ENCODE measurements around the gene GPATCH3.
"Not testable (repeated sequence)": the region's sequence is repeated elsewhere in the genome, so short reads cannot be mapped to it uniquely, and the experiment has no call there.

GPATCH3 gene

DNA sequence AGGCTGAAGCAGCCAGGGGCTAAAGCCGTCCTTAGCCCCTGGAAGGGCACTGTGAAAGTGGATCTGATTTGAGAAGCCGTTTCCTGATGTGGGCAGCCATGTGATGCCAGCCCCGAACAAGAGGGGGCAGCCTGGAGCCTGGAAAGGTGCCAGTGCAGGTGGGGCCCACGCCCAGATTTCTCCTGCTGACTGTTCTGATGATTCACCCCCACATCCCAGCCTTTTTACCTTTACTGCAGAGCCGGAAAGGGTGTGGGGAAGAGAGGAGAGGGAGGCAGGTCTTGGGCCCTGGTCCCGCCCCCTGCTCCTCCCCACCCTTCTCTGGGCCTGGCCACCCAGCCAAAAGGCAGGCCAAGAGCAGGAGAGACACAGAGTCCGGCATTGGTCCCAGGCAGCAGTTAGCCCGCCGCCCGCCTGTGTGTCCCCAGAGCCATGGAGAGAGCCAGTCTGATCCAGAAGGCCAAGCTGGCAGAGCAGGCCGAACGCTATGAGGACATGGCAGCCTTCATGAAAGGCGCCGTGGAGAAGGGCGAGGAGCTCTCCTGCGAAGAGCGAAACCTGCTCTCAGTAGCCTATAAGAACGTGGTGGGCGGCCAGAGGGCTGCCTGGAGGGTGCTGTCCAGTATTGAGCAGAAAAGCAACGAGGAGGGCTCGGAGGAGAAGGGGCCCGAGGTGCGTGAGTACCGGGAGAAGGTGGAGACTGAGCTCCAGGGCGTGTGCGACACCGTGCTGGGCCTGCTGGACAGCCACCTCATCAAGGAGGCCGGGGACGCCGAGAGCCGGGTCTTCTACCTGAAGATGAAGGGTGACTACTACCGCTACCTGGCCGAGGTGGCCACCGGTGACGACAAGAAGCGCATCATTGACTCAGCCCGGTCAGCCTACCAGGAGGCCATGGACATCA, 37.2 kb downstream of the GPATCH3 start, which contains the start of gene SFN:
Gene SFN (plus strand): TSS at position 369 of the 904 bp plus-strand sequence. CDS start 64 bp downstream, at position 433.
- peak; percentile 10 for DNase-seq

DNA sequence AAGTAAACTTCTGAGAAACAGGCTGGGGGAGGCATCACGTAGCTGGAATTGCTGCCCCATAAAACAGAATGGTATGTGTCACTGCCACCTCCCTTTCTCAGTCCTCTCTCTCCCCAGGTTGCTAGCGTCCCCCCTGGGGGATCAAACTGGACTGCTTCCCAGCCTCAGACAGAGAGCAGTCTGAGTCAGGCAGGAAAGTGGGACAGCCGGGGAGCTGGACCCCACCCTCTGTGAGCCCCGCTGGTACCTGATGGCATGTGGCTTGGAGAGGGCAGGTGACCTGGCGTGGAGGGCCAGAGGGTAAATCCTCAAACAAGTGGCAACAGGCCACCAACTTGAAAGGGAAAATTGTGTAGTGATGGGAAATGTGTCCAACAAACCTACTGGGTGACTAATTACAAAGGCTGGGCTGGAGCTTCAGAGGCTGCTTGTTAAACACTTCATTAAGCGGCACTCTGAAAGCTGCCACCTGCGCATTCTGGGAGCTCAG, 38.3 kb downstream of the GPATCH3 start:
- no peak for DNase-seq

DNA sequence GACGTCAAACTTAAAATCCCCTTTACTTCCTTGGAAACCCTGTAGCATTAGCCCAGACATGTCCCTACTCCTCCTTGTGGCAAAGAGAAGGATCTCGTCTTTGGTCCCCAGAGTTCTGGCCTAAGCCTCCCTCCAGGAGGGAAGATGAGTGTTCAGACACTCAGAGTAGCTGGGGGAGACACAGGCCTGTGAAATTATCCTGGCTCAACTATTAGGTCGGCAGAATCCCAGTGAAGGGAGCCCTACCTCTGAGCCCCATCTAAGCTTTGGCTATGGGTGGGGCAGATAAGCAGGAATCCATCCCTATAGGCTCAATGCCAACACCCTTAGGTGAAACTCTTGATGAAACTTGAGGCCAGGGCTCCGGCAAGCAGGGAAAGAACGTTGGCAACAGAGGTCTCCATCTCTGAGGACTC, 39.0 kb downstream of the GPATCH3 start:
- DNase-seq: no peak

DNA sequence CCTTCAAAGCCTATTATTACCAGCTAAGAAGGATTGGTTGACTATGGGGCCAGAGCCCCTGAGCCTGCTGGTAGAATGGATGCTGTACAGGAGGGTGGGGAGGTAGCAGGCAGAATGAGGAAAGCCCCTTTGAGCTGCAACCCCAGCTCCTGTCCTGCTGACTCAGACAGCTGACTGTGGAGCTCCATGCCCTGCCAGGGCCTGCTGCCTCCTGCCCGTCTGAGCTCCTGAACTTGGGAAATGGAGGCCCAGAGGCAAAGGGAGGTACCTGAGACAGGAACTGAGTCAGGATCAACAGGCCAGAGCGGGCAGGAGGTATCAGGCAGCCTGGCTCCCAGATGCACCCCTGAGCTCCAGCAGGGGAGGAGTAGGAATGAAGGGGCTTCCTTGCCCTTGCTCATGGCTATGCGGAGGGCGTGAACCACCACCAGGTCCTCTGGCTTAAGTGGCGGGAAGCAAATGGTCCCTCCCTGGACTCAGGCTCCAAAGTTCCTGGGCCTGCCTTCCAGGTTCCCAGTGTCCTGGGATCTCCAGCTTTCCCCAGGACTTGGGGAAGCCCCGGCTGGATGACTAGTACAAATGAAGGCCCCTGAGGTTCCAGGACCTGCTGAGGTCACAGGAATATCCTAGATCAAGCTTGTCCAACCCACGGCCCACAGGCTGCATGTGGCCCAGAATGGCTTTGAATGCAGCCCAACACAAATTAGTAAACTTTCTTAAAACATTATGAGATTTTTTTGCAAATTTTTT, 41.2 kb downstream of the GPATCH3 start:
- no peak for DNase-seq

DNA sequence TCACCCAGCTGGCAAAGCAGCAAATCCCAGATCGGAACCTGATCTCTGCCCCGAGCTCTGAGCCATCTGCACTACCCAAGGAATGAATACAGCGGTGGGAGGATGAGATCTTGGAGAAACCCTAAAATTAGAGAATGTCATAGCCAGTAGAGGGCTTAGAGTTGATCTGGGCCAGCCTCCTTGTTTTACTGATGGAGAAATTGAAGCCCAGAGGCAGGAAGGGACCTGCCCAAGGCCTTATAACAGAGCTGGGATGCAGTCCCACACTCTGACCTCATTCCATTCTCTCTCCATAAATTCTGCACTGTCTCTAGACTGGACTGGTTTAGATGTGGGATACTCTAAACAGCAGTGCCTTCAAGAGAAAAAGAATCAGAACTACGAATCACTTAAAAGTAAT, 42.1 kb downstream of the GPATCH3 start:
- DNase-seq: no peak

DNA sequence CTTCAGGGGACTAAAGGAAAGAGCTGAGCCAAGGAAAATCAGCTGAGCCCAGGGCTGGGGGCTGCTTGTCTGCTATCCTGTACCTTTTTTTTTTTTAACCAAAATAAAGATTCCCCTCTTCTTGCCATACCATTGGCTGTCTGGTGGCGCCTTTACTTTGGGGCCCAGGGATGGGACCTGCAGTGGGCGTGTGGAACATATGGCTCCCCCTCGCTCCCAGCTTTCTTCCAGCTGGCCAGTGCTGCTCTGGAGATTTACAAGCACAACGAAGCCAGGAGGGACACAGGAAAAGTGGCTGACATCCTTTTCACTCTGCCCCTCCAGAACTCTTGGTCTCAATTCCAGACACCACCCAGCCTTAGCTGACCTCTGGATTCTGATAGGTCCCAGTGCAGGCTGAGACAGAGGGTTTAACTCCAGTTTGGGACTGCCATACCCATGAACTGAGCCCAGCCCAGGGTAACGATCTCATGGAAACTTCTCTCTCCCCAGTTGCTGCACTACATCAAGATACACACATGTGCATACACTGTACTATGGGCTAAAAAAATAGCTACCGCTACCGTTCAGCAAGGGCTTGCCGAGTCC, 42.7 kb downstream of the GPATCH3 start:
- DNase-seq: no peak

DNA sequence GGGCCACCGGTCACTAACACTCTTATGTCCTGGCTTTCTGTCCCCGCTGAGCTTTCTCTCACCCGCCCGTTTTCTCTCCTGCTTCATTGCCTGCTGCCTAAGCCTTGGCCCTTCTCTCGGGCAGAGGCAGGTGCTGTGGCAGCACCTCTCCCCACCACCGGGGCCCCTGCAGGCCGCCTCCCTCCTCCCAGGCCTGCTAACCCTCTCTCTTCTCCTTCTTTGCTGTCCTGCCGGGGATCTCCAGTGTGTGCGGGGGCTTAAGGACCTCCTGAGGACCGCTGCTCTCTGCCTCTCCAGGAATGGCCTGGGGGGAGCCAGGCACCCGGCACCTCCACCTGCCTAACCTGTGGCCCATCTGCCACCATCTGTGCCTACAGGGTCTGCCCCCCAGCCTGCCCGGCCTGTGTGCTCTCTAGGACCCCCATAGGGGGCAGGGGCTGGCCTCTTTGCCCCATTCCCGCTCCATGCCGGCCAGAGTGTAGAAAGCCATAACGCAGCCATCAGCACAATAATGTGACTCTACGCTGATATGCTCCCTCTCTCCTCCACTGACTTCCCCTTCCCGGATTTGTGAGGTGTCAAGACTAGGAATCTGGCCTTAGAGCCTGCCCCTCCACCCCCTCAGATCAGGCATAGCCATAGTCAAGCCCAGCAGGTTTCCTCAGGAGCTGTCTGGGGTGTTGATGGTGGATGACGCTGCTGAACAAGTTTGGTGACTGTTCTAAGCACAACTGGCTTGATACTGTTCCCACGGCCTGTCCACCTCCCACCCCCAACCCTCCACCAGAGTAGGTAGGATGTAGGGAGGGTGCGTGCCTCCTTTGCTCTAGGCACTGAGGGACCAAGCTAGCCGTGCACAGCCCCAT, 43.4 kb downstream of the GPATCH3 start:
- DNase-seq: no peak

DNA sequence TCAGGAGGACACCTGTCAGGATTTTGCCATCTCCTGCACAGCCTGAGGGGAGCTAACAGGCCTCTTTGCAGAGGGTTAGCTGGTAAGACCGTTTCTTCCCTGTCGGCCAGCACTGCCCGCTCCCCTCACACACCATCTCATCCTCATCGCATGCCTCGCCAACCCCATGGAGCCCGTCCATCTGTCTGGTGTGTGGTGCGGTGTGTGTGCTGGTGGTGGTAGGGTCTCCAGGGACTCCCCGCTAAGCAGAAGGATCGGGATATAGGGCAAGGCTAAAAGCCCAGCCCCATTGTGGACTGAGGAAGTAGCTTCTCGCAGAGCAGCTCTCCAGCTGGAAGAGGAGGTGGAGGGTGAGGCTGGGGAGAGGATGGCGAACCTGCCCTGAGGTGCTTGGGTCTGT, 44.1 kb downstream of the GPATCH3 start:
- DNase-seq: no peak

DNA sequence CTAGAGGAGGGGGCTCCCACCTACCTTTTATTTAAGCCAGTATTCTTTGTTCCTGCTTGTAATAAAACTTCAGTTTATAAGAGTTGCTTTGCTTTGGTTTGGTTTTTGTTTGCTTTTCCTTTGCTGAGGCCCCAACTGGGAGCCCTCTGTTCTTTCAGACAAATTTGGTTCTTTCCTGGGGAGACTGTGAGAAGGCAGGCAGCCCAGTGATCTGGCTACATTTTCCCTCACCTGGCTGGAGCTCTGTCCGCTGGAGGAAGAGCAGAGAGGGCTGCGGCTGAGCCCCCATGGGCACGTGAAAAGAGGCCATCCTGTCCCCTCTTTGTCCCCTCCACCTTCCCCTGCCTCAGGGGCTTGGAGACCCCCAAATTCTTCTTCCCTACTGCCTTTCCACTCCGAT, 44.6 kb downstream of the GPATCH3 start:
- DNase-seq: no peak

DNA sequence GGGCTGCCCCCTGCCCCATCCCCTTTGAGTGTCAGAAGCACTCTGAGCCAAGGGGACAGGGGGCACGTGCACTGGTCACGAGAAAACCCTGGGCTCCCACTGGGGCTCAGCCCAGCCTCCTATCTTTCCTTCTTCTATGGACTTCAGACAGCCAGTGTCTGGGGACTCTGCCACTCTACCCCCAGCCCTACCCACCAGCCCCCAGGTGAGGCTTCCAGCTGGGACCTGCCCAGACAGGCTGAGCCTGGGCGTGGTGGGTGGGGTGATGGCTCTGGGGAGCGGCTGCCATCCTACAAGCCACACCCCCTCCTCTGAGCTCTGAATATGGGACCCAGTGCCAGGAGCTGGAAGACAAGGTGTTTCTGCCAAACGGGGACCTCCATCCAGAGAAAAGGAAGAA, 45.4 kb downstream of the GPATCH3 start:
- no peak for DNase-seq

DNA sequence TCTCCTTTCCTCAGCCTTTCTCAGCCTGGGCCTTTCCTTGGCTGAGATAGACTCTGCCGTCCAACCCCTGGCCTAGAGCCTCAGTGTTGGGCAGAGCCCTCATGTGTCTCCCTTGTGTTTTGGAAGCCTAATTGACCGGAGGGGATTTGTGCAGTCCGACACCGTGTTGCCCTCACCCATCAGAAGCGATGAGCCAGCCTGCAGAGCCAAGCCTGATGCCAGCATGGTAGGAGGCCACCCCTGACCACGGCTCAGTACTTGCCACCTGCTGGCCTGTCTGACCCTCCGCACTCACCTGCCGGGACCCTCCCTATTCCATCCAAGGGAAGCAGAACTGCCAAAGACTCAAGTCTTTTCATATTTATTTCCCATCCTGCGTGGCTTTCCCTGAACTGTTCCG, 46.7 kb downstream of the GPATCH3 start:
- no peak for DNase-seq

DNA sequence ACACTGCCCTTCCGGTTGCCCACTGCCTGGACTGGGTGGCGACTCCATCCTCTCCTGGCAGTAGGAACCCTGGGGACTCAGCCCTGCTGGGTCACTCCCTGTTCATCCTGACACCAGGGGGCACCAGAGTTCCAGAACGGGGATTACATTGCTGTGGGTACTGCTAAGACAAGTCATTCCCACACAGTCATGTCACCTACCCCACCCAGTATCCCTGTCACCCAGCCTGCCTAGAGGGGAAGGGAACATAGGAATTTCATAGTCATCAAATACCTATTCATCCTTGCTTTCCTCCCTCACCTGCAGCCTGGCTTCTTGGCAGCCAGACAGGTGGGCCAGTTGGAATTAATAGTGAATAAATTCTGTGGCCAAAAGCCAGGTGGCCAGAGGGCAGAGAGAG, 47.1 kb downstream of the GPATCH3 start:
- DNase-seq: peak; percentile 81

DNA sequence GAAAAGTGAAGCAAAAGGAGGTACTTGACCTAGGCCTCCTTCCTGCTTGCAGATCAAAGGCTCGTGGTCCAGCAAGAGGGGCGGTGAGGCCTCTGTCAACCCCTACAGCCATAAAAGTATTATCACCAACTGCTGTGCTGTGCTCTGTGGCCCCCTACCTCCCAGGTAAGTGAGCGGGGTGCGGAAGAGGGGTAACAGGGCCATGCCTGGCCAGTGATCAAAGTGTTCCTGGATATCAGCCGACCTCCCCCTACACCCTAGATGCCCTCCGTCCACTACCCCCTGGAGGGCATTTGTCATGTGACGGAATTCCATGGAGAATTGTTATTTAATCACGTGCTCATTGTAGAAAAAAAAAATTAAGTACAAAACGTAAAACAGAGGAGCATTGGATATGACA, 47.6 kb downstream of the GPATCH3 start:
- DNase-seq: no peak

DNA sequence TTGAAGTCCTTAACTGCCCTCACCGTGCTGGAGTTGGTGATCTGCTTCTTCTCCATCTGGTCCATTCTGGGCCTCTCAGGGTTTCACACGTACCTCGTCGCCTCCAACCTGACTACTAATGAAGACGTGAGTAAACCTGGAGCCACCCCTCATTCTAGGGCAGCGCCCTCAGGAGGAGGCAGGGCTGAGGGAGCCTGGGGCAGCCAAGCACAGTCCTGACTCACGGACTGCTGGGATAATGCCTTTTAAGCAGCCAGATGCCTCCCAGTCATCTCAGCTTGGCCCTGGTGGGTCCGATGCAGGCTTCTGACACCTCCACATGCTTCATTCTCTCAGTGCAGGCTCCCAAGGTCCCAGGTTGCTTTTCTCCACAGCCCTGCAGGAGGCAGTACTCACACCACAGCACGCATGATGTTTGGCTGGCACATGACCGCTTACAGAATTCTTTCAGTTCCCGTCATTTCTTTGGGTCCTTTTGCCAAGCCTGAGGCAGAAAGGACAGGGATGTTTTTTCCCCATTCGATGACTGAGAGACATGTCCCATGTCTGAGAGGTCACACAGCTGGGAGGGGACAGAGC, 49.1 kb downstream of the GPATCH3 start:
- DNase-seq: no peak

DNA sequence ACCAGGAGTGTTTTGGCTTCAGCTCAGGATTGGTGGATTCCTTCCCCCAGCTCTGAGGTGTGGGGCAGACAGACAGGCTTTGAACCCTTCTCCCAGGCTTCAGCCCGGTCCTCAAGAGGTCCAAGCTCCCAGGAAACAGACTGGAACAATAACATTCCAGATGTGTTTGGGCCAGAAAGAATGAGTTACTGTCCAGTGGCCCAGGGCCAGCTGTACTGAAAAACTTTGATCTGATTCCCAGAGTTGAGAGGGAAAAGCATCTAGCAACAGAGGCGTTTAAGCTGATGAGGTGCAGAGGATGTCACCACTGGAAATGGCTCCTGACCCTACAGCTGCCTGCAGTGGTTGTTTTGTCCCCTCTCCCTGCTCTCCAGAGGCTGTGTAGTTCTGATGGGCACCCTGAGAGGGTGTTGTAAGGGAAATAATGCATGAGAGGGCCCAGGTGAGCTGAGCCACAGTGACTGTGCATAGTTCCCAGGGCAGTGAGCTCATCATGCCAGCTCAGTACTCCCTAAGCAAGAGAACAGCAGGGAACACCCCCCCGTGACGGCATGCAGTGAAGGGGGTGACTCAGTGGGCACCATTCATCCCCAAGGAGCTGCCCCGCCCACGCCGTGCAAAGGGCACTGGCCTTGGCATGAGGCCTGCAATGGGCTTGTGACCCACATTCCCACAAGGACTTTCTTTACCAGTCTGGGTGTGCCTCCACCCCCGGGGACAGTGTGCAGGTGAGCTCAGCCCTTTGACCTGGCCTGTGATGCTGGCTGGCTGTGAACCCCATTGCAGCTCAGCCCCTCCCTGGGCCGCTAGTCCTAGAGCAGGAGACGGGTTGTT, 51.1 kb downstream of the GPATCH3 start:
- DNase-seq: no peak

DNA sequence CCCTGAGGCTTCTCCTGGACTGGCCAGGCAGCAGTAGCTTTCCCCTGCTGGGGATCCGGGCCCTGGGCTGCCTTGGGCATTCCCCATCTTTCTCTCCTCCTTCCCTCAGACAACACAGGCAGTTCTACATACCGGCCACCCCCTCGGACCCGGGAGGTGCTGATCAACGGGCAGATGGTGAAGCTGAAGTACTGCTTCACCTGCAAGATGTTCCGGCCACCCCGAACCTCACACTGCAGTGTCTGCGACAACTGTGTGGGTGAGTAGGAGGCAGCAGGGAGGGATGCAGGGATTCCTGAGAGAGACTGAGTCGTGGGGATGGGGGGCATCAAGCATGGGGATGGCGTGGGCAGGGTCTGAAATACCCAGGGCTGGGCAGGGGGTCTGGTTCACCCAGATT, 51.8 kb downstream of the GPATCH3 start:
- DNase-seq: no peak

DNA sequence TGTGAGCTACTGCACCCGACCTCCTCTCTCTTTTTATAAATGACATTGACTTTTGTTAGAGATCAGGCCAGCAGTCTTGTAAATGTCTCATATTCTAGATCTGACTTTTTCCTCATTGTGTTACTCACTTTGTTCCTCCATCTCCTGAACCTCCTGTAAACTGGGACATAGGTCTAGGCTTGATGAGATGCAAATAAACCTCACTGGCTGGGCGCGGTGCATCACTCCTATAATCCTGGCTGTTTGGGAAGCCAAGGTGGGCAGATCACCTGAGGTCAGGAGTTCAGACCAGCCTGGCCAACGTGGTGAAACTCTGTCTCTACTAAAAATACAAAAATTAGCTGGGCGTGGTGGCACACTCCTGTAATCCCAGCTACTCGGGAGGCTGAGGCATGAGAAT, 52.4 kb downstream of the GPATCH3 start:
- not testable (repeated sequence) for DNase-seq

DNA sequence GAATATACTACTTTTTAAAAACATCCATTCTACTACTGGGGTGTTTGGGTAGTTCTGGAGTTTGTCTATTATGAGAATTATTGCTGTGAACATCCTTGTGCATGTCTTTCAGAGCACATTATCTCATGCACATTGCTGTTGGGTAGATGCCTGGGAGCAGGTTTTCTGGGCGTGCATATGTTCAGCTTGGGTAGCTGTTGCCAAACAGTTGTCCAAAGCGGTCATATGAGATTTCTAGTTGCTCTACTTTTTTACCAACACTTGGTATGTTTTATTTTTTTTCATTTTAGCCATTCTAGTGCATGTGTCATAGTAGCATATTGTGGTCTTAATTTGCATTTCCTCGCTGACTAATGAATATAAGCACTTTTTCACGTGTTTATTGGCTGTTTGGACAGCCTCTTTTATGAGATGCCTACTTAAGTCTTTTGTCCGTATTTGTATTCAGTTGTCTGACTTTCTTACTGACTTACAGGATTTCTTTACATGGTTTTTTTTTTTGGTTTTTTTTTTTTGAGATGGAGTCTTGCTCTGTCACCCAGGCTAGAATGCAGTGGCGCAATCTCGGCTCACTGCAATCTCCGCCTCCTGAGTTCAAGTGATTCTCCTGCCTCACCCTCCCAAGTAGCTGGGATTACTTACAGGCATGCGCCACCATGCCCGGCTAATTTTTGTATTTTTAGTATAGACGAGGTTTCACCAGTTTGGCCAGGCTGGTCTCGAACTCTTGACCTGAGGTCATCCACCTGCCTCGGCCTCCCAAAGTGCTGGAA, 55.7 kb downstream of the GPATCH3 start:
- DNase-seq: no peak
